GM12875 (cell line): ENCODE data around the gene PRIM1.

Source experiments
- H3K4me3 ChIP-seq: one replicate; pipeline ENCODE4 v1.5.1; 2011; ENCODE audit warnings: low read depth, low read length, control low read depth
- TF ChIP-seq, protein P1 (sequence below): IDR thresholded peaks from 2 replicates; pipeline ENCODE4 v1.5.1; 2011; ENCODE audit warnings: low read depth, mild to moderate bottlenecking, control low read depth, inconsistent platforms, low read length, moderate library complexity, borderline replicate concordance; ENCODE audit not compliant: insufficient read depth

The PRIM1 gene

DNA sequence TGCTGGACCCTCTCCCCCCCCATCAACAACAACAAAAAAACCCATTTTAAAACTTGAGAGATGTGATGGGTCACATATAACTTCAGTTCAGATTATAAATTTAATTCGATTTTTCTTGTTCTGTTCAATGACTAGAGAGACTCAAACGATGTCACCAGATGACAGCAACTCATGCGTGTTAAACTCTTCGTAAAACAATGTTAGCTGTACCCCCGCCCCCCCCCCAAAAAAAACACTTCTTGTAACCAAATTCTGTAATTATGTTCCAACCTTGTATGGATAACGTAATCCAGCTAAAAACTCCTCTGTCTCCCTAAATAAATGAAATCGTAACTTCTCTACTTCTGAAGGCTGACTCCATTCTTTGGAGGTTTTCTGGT, 26.4 kb downstream of the PRIM1 start:
- peak overlapping the region; percentile 99 for H3K4me3 ChIP-seq
- TF ChIP-seq, protein P1, sequence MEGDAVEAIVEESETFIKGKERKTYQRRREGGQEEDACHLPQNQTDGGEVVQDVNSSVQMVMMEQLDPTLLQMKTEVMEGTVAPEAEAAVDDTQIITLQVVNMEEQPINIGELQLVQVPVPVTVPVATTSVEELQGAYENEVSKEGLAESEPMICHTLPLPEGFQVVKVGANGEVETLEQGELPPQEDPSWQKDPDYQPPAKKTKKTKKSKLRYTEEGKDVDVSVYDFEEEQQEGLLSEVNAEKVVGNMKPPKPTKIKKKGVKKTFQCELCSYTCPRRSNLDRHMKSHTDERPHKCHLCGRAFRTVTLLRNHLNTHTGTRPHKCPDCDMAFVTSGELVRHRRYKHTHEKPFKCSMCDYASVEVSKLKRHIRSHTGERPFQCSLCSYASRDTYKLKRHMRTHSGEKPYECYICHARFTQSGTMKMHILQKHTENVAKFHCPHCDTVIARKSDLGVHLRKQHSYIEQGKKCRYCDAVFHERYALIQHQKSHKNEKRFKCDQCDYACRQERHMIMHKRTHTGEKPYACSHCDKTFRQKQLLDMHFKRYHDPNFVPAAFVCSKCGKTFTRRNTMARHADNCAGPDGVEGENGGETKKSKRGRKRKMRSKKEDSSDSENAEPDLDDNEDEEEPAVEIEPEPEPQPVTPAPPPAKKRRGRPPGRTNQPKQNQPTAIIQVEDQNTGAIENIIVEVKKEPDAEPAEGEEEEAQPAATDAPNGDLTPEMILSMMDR = no peak

DNA sequence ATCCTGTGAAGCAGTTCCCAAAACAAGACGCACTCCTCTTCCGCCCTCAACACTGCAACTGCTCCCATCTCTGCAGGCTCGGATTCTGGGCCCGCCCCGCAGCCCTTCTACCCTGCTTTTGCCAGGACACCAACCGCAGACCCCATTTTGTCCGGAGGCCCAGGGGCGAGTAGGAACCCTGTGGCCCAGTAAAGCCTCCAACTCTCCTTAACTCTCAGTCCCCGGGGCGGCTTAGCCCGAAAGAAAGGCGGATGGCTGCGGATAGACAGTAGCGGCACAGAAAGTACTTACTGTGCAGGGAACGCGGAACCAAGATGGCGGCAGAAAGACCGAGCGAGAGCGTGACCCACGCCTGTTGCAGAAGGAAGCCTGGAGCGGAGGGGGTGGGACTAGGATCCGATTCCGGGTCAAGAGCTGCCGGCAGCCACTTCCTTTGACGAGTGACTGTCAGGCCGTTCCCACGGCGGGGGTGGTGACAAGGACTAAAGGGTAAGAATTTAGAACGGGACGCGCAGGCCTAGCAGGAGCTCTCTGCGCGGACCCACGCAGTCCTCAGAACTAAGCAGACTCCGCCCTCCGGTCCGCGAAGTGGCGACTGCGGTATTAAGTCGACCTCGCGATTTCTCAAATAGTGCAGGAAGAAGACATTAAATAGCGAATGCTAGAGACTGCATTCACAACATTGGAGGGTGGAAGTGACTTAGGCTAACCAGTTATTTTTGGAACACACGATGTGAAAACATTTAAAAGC, 27.0 kb downstream of the PRIM1 start, which contains the start of gene NACA:
NACA (minus strand) TSS at position 328 of the 751 bp plus-strand sequence. CDS start 778 bp downstream, outside the sequence.
- TF ChIP-seq, protein P1 = no peak
- peak within 1 kb of the TSS; percentile 99 for H3K4me3 ChIP-seq

DNA sequence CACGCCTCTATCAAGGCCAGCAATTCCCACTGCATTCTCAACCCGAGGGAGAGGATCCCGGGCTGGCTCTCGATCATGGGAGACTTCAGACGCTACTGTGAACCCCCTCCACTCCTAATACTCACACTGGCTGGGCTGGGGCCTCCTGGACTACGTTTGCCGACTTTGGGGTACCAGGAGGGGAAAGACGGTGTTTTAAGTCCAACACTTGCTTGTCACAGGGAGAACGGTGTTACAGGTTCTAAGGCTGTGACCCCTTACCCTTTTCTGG, 27.5 kb downstream of the PRIM1 start:
- H3K4me3 ChIP-seq = peak overlapping the region; percentile 99
- TF ChIP-seq, protein P1 = no peak

DNA sequence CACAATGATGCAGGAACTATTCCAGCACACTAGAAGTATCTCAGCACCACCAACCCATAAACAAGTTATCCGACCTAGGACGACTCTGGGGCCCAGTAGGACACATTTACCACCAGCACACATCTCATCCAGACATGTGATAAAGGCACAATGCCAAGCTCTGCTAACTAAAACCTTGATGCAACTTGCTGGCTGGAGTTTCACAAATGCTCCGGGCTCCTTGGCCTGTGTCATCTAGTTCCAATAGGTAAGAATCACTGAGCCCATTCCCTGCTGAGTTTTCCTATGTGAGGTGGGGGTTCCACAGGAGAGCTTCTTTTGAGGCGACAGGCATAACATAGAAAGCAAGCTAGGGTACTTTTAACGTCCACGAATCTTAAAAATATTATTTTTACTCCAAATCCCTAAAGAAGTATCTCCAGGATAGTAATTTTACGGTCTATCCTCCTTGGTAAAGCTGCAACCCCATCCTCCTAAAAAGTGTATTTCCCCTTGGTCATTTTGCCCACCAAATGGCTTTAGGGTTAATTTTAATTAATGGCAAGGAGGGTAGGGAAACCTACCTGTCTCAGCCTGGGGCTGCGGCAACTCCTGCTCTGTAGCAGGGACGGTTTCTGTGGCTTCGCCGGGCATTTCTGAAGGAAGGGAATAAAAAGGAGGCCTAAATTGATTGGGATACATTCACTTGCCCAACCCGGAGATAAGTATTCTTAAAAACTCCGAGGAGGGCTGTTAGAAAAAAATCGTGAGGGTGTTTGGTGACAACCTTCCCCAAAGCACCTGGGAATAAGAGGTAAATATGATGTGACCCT, 28.0 kb downstream of the PRIM1 start:
- peak overlapping the region; percentile 99 for H3K4me3 ChIP-seq
- TF ChIP-seq, protein P1 = no peak

DNA sequence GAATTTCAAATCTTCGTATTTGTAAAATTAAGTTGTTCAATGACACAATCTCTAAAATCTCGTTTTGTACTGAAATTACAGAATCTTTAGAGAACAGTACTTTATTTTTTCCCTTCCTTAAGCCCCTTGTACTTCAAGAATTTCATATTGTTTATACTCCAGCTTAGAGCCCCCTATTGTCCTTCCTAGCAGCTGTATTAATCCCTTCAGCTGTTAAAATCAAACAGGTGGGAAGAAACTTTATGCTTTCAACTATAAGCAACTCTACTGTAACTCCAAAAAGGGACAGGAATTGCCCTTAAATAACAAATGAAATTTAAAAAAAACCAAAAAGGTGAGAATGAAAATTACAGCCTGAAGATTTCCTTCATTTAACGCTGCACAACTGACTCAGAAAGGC, 28.8 kb downstream of the PRIM1 start:
- TF ChIP-seq, protein P1 = no peak
- H3K4me3 ChIP-seq = peak overlapping the region; percentile 99

DNA sequence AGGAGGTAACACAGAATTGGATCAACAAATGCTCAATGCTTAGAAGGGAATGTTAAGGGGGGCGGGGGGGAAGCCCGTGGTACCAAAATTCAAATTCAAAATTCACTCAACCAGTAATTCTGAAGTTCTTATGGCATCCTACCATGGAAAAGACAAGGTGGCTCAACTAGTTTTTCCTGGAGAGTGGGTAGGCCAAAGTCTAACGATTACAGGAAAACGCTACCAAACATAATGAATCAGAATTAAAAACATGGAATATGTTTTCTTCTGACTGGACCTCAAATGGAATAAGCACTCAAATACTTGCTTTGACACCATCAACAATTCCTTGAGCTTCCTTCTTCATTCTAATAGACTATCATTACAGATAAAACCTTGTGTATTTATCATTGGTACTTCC, 29.3 kb downstream of the PRIM1 start:
- TF ChIP-seq, protein P1 = no peak
- H3K4me3 ChIP-seq = no peak overlapping the region

DNA sequence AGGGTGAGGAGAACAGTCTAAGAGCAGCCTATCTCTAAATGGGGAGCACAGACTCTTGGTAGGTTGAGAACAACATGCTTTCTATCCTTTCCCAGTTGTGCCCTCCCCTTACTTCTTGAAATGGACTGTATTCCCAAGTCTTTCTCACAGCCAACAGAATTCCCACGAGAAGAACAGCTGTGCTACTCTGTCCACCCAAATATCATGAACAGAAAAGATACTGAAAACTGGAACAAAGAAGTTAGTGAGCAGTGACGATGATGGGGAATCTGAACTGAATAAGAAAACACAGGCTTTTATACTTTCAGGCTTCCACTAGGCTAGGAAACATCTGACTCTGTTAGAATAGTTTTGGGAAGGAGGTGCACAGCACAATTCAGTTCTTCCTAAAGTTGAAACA, 30.4 kb downstream of the PRIM1 start:
- TF ChIP-seq, protein P1 = no peak
- H3K4me3 ChIP-seq = no peak overlapping the region
